ENCODE measurements around the gene CLDN20.
"Not testable (repeated sequence)": the region's sequence is repeated elsewhere in the genome, so short reads cannot be mapped to it uniquely, and the experiment has no call there.

CLDN20 gene

DNA sequence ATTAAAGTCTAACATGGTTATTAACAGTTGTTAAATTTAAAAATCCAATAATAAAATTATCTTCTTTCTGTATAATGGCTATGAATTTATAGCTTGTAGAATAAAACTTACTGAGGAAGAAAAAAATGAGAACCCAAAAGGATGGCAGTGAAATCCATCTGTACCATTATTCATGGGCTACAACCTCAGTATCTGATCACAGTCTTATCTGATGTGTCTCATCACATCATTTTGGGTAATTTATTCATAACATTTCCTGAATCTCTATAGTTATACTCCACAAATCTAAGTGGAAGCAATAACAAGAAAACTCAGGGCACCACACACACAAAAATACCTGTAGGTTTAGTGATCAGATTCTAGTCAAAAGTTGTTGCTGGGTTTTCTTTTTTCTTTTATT, 7.3 kb downstream of the CLDN20 start:
- no peak for DNase-seq

DNA sequence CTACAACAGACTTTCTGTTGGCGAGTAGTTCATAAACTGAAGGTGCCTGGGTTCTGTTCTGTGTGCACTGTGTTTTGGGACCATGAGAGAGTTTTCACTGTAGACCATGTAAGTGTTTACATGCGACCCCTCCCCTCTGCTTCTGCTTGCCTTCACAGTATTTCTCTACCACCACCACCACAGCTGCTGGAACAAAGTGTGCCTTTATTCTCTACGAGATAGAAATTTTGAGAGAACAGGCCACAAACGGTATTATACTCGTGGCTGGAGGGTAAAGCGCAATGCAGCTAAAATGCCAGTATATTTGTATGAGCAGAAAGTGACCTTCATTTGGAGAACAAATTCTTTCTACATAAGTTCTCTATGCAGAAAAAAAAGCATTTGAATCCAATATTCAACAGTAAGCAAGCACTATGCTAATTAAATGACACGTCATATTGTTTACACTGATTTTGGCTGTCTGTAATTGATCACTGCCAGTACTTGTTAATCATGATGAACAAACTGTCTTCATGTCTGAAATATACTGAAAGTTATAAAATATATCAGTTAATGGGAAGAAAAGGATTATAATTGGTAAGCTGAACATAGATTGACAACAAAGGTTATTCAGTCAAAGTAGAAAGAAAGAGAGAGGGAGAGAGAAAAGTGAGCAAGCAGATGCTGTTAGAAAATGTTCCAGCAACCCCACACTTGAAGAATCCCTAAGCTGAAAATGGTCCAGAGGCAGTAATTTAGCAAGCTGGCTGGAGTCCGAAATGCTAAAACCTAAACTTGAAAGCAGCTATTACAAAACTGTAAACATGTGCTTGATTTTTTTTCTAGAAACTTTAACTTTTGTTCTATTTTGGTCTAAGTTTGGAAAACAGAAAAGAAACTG, 8.8 kb downstream of the CLDN20 start:
- no peak for DNase-seq

DNA sequence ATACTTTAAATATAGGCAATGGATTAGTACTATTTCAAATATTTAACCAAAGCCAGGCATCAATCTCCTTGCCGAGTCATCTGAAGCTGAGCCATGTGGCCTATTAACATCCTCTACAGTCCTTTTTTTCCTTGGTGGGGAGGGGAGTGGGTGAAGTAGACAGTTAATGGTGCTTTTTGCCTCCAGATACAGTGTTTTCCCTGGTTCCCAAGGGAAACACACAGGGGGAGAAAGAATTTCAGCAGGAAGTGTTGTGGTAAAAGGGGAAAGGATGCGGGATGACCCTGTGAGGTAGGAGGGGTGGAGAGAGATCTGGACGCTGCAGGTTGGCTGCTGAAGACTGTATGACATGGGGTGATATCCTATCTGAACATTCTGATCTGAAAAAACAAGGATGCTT, 9.6 kb downstream of the CLDN20 start:
- DNase-seq, result no peak

DNA sequence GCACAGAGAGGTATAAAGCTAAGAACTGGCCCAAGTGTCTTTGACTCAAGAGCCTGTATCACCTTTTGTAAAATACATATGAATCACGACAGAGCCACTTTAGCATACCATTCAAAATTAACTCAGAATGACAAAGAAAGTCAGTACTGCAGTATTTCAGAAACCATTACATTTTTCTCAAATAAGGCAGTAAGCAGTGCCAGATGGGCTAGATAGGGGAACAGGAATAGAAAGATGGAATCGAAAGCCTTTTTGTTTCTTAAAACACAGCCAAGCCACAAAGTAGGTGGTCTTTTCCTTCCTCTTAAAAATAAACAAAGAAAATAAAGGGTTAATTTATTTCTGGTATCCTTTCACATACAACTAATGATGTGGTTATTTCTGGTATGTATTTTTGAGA, 10.3 kb downstream of the CLDN20 start:
- DNase-seq, result no peak

DNA sequence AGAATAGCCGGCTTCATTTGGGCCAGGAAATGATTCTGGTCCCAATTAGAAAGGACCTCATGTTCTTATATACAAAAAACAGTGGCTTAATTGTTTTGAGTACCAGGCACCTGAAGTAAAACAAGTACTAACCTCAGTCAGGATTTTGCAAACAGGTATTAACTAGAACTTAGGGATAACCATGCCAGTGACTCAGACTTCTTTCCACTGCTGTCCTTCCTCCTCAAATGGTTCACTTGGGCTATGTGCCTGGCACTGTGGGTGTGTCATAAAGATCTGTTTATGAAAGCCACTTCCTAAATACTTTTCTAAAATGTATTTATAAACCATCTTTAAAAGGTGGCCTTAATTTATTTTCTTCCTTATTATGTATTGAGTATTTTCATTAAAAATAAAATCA, 10.7 kb downstream of the CLDN20 start:
- DNase-seq, result no peak

DNA sequence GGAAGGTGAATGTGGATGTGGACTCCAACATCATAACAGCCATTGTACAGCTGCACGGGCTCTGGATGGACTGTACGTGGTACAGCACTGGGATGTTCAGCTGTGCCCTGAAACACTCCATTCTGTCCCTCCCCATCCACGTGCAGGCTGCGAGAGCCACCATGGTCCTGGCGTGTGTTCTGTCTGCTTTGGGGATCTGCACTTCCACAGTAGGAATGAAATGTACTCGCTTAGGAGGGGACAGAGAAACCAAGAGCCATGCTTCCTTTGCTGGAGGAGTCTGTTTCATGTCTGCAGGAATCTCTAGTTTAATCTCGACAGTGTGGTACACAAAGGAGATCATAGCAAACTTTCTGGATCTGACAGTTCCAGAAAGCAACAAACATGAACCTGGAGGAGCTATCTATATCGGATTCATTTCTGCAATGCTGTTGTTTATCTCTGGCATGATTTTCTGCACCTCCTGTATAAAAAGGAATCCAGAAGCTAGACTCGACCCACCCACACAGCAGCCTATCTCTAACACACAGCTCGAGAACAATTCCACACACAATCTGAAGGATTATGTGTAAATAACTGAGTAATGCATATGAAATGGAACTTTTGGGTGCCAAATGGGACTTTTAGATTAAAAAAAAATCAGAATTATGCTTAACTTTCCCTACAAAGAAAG, 12.1 kb downstream of the CLDN20 start:
- DNase-seq, result no peak

DNA sequence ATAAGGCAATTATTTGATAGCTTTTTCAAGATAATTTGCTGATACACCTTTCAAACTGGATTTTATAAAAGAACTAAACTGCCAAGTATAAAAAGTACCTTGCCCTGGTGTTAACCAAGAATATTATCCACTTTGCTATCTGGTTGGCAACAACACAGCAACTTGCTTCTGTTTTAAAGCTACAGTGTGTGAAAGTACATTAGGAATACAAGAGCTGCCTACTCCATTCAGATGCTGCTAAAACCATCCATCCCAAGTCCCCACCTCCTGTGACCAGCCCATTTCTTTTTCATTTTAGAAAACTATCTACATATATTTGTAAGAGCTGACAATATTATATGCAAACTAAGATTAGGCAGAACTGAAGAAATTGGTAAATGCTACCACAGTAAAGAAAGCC, 12.8 kb downstream of the CLDN20 start:
- DNase-seq, result no peak

DNA sequence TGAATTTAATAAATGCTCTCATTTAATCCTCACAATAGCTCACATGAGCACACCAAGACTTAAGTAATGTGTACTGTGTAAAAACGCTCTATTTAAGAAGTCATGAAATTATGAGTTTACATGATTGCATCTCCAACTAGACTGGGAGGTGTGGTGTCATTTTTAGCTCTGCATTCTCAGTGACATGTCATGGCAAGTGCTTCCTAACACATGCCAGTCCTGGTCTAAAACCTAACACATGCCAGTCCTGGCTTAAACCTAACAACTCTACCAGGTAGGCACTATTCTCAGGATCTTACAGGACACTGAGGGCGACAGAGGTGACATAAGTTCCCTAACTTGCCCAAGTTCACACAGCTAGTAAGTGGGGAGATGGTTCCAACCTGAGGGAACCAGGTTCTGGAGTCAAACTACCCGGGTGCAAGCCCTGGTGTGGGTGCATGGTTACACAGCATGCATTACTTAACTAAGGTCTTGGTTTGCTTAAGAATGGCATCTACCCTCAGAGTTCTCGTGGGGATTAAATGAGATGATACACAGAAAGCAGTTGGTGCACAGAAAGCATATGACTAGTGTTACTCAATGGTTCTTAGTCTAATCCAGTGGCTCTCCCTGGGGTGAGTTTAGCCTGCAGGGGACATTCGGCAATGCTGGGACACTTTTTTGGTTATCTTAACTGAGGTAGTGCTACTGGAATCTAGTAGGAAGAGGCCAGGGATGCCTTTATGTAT, 14.7 kb downstream of the CLDN20 start:
- DNase-seq, result no peak

DNA sequence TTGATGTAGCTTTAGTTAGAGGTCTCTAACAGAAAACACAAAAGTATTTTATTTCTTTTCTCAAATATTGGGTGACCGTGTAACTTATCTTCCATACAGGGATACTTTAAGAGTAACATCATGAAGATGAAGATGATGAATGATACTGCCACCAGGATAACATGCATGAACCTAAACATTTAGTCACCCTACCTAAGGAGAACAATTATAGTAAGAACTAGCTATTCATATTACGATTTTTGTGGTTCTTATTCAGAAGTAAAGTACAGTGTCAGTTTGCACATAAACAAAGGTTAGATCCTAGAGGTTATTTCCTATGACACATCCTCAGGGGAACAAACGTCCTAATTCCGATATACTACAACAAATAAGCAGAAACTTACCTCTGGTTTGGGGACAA, 21.0 kb downstream of the CLDN20 start:
- DNase-seq, result no peak

DNA sequence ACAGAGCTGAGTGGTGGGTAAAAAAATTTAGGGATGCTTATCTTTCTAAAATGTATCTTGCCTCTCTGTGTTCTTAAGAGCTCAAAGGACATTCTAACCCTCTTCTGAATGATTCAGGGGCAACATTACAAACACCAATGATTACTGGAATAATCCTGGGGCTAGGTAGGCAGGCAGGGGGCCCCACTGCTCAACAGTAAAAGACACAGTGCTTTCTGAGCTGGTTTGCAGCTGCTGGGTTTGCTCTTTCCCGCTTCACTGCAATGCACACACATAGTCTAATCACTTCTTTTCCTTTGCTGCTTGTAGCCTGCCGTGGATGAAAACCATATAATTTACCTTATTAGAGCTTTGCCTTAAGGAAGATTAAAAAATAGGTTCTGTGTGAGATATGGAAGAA, 23.9 kb downstream of the CLDN20 start:
- no peak for DNase-seq

DNA sequence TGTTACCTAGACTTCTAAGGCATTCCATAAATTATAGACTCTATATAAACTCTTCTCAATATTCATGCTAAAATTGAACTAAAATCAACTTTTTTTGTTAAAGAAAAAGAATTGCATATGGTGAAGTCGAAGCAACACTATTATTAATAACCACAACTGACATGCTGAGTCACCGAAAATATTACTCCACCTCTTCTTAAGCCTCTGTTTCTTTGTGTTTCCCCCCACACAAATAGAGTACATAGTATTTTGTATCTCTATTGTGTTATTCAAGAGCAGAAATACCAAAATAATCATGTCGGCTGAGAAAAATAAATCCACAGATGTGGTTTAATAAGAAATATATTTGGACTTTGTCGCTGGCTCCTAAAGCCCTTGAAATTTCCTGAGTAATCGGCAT, 26.7 kb downstream of the CLDN20 start:
- no peak for DNase-seq

DNA sequence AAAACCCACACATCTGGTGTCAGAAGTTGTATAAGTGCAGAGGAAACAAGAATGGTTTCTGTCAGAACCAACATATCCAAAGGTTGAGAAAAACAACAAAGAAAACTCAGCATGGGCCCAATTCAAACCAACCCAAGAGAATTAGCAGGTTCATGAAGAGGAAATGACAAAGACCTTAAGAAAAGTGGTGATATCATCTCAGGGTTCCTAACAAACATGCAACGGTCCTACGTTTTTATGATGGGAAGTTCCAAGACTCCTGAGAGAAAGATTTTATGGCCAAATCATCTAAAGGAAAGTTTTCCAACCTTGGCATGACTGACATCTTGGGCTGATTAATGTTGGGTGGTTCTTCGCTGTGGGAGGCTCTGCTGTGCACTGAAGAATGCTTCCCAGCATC, 27.5 kb downstream of the CLDN20 start:
- no peak for DNase-seq

DNA sequence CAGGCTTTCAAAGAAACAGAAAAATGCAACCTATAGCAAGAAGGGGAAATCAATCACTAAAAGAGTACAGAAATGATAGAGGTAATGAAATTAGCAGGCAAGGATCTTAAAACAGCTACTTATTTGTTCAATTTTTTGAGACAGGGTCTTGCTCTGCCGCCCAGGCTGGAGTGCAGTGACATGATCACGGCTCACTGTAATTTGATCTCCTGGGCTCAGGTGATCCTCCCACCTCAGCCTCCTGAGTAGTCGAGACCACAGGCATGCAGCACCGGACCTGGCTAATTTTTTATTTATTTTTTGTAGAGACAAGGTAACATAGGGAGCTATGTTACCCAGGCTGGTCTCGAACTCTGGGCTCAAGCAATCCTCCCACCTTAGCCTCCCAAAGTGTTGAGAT, 28.9 kb downstream of the CLDN20 start:
- DNase-seq, result no peak

DNA sequence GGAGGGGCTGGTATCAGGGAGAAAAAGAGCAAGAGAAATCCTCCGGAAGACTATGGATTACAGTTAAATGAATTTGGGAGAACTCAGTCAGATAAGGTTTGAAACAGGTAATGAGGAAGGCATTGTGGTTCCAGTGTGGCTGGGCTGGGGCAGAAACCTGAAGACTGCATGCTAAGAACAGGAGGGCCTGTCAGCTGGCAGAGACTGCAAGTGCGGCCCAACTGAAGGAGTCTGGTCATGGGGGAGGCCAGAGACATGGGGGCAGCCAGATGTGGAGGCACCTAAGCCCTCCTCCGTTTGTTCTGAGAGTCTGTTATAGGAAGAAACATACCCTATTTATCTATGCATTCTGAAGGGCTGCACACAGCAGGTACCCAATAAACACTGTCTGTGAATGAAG, 33.9 kb downstream of the CLDN20 start:
- no peak for DNase-seq

DNA sequence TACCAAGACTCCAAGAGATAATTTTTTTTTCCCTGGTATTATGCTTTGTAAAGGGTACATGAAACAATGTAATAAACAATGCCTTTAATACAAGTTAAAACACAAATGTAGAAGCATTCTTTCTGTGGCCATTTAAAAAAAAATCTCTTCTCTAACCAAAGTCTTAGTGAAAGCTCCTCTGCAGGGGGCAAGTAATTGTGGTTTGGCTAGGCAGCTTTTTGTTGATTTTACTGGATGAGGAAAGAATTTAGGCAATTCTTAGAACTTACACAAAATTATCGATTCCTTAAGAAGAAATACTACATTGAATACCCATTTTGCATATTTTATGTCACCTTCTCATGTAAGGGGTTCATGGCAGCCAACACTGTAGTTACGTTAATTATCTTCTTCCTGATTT, 38.1 kb downstream of the CLDN20 start:
- DNase-seq, result no peak

DNA sequence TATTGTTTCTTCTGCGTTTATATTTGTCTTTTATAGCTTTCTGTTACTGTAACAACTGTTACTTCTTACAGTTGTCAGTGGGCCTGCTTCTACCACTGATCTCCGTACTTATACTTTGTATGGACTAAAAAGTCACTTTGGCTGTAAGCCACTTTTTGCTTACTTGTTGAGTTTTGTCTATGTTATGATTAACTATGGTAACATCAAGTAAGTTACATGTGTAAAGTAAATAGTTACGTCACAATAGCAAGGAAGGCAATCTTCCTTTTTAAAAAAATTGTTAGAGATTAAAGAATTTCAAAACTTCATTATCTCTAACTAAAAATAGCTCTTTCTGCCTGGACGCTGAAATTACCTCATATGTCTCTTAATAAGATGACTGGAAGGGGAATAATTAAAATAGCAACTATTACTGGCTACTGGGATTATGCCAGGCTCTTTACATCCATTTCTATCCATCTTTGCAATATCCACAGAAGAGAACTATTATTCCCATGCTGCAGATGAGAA, 39.6 kb downstream of the CLDN20 start:
- no peak for DNase-seq

DNA sequence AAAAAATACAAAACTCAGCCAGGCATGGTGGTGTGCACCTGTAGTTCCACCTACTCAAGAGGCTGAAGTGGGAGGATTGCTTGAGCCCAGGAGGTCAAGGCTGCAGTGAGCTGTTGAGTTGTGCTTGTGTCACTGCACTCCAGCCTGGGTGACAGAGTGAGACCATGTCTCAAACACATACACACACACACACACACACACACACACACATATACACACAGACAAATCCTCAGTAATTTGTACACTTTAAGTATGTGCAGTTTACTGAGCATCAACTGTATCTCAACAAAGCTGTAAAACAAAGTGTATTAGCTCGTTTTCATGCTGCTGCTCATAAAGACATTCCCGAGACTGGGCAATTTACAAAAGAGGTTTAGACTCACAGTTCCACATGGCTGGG, 43.1 kb downstream of the CLDN20 start:
- no peak for DNase-seq

DNA sequence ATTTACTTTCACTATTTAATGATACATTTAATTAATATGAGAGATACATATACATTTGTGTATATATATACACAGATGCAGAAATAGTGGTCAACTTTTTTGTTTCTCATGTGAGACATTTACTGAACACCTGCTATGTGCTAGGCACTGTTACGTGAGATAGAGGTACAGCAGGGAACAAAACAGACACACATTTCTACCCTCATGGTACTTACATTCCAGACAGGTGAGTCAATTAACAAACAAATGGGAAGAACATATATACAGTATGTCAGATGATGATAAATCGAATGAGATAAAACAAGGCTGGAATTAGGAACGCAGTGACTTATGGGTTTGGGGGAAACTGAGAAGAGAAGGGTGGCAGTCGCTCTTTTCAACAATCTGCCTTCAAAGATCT, 45.3 kb downstream of the CLDN20 start:
- DNase-seq, result no peak

DNA sequence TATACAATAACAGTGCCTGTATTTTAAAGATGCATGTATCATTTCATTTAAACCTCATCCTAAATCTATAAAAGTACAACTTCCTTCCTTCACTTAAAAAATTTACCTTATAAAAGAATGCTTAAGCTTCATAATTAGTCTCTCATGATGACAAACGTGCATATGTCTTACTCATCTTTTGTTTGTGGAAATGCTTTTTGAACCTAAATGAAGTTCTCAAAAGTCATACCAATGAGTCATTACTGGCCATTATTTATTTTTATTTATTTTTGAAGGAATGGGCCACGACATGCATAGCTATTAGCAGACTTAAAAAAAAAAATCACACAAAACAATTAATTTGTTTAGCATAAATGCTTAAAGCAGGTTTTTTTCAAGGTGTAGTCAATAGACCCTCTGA, 46.8 kb downstream of the CLDN20 start:
- DNase-seq, result no peak

DNA sequence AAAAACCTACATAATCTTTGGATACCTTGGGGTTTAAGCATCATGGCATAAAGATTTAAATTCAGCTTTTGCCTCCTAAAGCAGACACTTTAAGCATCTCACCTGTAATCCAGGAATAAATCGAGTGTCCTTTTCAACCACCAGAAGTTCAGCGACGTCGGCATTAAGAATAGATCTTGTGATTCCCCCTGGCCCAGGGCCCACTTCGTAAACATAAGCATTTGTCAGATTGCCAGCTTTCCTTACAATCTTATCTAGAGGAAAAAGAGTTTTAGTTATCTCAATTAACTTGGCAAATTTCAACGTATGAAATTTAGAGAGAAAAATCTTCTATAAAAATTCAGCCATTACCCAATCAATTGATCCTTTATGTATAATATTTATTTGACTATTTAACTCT, 47.3 kb downstream of the CLDN20 start:
- no peak for DNase-seq

DNA sequence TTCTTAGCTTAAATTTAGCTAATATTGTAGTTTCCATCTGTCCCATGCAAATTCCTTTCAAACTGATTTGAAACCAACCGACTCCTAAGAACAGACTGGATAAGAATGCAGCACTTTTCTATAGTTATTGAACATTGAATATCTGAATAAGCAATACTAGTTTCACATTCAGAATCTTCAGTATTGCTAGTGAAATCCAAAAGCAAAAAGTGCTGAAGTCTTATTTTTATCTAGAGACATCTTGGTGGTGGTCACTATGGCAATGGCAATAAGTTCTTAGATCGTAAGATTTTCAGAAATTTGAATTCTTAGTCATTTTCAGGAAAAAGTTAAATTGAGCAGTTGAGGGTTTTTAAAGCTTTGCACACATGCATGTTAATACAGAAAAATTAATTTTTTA, 47.8 kb downstream of the CLDN20 start:
- DNase-seq, result no peak

DNA sequence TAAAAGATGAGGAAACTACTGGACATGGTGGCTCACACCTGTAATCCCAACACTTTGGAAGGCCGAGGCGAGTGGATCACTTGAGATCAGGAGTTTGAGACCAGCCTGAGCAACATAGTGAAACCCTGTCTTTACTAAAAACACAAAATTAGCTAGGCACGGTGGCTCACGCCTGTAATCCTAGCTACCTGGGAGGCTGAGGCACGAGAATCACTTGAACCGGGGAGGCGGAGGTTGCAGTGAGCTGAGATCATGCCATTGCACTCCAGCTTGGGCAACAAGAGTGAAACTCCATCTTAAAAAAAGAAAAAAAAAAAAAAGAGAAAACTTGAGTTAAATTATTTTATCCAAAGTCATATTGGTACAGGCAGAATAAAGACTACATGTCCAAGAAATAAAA, 49.1 kb downstream of the CLDN20 start:
- DNase-seq, result not testable (repeated sequence)

DNA sequence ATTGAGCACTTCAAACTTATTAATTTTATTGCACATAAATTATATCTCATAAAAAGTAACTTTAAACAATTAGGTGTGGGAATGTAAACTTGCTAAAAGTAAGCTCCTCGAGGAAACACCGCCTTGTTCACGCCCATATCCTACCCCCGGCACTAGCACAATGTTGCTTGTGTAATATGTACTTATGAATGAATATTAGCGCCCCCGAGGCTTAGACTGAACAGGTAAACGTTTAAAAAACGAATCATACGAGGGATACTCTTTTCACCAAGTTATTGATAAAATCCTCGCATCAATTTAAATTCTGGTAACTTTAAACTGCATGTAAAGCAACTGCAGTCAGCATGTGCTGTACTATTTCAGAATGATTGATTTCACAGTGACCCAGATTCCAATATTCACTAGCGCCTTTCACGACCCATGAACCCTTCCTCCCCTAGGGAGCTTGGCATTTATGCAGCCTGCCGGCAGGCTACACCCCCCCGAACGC, 49.8 kb downstream of the CLDN20 start:
- DNase-seq, result no peak

Measured in DMS 273 treated with DMSO at 0.1 percent for 48 hours (cell line).